Uterus (tissue), 2 donors: ENCODE data around the gene LHCGR.
"Not testable (repeated sequence)": the region's sequence is repeated elsewhere in the genome, so short reads cannot be mapped to it uniquely, and the experiment has no call there.

Source experiments
- CTCF ChIP-seq, 4 experiments: fragments of 200-600 bp in 2 of 4; fragments of 450-650 bp in 2 of 4; sonication (generic) in 2 of 4; IDR thresholded peaks; one replicate each; pipeline ENCODE4 v1.5.1; 2016 to 2019; ENCODE audit warnings: antibody characterized with exemption in 4 of 4, mild to moderate bottlenecking in 2 of 4, moderate library complexity in 1 of 4
- POLR2A ChIP-seq, 2 donors: fragments of 450-650 bp; IDR thresholded peaks; one replicate each; pipeline ENCODE4 v1.6.1; 2016; ENCODE audit warnings: antibody characterized with exemption in 2 of 2, mild to moderate bottlenecking in 1 of 2, moderate library complexity in 1 of 2

GRCh38 chr2:48739236-48739635 lies 16.3 kb downstream of the LHCGR start:
- not testable (repeated sequence) for TF ChIP-seq POLR2A, CTCF (IDR thresholded peaks at IDR 0.05)
